Skeletal muscle tissue (tissue), 4 donors: ENCODE measurements around the gene GAS5. TPM values are rescaled to one million over a fixed set of nuclear protein-coding genes. Genes with fewer than 3 reads are reported as not detected.

ENCODE experiments used
- H3K27ac ChIP-seq: one replicate; pipeline ENCODE4 v1.7.0; 2013; ENCODE audit warnings: mild to moderate bottlenecking, low read depth, low read length, inconsistent platforms
- H3K27me3 ChIP-seq, 3 donors: one replicate each; pipeline ENCODE4 v1.7.0; 2013; ENCODE audit warnings: low read length in 3 of 3; ENCODE audit not compliant: control insufficient read depth in 3 of 3, insufficient read depth in 3 of 3
- H3K36me3 ChIP-seq, 3 donors: one replicate each; pipeline ENCODE4 v1.7.0; 2013; ENCODE audit warnings: low read length in 3 of 3; ENCODE audit not compliant: control insufficient read depth in 3 of 3, insufficient read depth in 3 of 3
- H3K4me1 ChIP-seq, 3 donors: one replicate each; pipeline ENCODE4 v1.7.0; 2013; ENCODE audit warnings: low read length in 3 of 3, mild to moderate bottlenecking in 3 of 3; ENCODE audit not compliant: control insufficient read depth in 3 of 3, insufficient read depth in 3 of 3
- H3K4me3 ChIP-seq, 3 donors: one replicate each; pipeline ENCODE4 v1.7.0; 2013; ENCODE audit warnings: low read length in 3 of 3
- H3K9ac ChIP-seq, 3 donors: one replicate each; pipeline ENCODE4 v1.7.0; 2013; ENCODE audit warnings: low read length in 3 of 3, mild to moderate bottlenecking in 3 of 3, moderate library complexity in 2 of 3, low read depth in 1 of 3
- H3K9me3 ChIP-seq, 3 donors: one replicate each; pipeline ENCODE4 v1.7.0; 2013; ENCODE audit warnings: low read length in 3 of 3; ENCODE audit not compliant: control insufficient read depth in 3 of 3
- total RNA-seq: library from RNA; depleted of rRNA; stranded (reverse); fragments of >200 nt; gene quantifications from one replicate; pipeline ENCODE4 v1.2.3, GENCODE V29; 2014
- donor health status: Osteomylitis.

GAS5 gene
- total RNA-seq, 1 donor from 2014 or later, result 743 TPM

- Histone ChIP-seq H3K36me3 (peaks cover 8 to 23% (median 18%) of the 10 kb centered on the region in 3 donors), H3K27ac (no peak overlapping the region)
Observed at GRCh38 chr1:173871091-173871490, 3.3 kb upstream of the GAS5 start.

GRCh38 chr1:173870252-173871075 is 2.7 kb upstream of the GAS5 start:
- Histone ChIP-seq H3K27me3 (no peaks in the 10 kb centered on the region), H3K36me3 (peaks cover 7 to 24% (median 21%) of the 10 kb centered on the region in 3 donors), H3K9ac (no peak overlapping the region), H3K4me3 (no peak overlapping the region), H3K4me1 (peaks cover 15 to 27% (median 27%) of the 10 kb centered on the region in 3 donors), H3K27ac (peak overlapping the region; percentile 36), H3K9me3 (no peaks in the 10 kb centered on the region)

More at GRCh38 chr1:173871091-173871490, 3.3 kb upstream of the GAS5 start:
- H3K9me3 ChIP-seq, result no peaks in the 10 kb centered on the region
- peaks cover 15 to 27% (median 24%) of the 10 kb centered on the region in 3 donors for H3K4me1 ChIP-seq
- no peak overlapping the region for H3K4me3 ChIP-seq
- H3K27me3 ChIP-seq, result no peaks in the 10 kb centered on the region
- H3K9ac ChIP-seq, result no peak overlapping the region

- peaks cover 14 to 33% (median 30%) of the 10 kb centered on the region in 3 donors for H3K36me3 ChIP-seq
- peak overlapping the region; percentile 89 for H3K27ac ChIP-seq
- peak overlapping the region; percentile 79 to 86 (median 81) for H3K9ac ChIP-seq
- peaks cover 15 to 27% (median 27%) of the 10 kb centered on the region in 3 donors for H3K4me1 ChIP-seq
- no peaks in the 10 kb centered on the region for H3K27me3 ChIP-seq
- H3K4me3 ChIP-seq, result peak overlapping the region; percentile 94 to 95 (median 95)
- no peaks in the 10 kb centered on the region for H3K9me3 ChIP-seq
Observed at GRCh38 chr1:173869021-173869359, 1.2 kb upstream of the GAS5 start.

GRCh38 chr1:173868266-173869020 is 654 bp upstream of the GAS5 start, which contains the start of gene ZBTB37:
TSS of gene ZBTB37 (plus strand) at chr1:173868380. CDS start at chr1:173870226, 1,846 bp downstream.
- peak within 1 kb of the TSS; percentile 79 to 88 (median 86) for H3K9ac ChIP-seq
- H3K4me1 ChIP-seq, result peaks cover 15 to 27% (median 27%) of the 10 kb centered on the region in 3 donors
- H3K9me3 ChIP-seq, result no peaks in the 10 kb centered on the region
- peaks cover 14 to 36% (median 32%) of the 10 kb centered on the region in 3 donors for H3K36me3 ChIP-seq
- H3K4me3 ChIP-seq, result peak within 1 kb of the TSS; percentile 94 to 95 (median 95)
- no peaks in the 10 kb centered on the region for H3K27me3 ChIP-seq
- peak within 1 kb of the TSS; percentile 89 for H3K27ac ChIP-seq

- peak overlapping the region; percentile 94 to 95 (median 95) for H3K4me3 ChIP-seq
- H3K9me3 ChIP-seq, result no peaks in the 10 kb centered on the region
- peaks cover 15 to 27% (median 27%) of the 10 kb centered on the region in 3 donors for H3K4me1 ChIP-seq
- H3K9ac ChIP-seq, result peak overlapping the region; percentile 60 to 88 (median 86)
- H3K36me3 ChIP-seq, result peaks cover 21 to 47% (median 37%) of the 10 kb centered on the region in 3 donors
- H3K27me3 ChIP-seq, result no peaks in the 10 kb centered on the region
- peak overlapping the region; percentile 89 for H3K27ac ChIP-seq
Observed at GRCh38 chr1:173867141-173867752, 542 bp downstream of the GAS5 start.

GRCh38 chr1:173866413-173867115 is 1.2 kb downstream of the GAS5 start:
- H3K36me3 ChIP-seq, result peaks cover 23 to 47% (median 44%) of the 10 kb centered on the region in 3 donors
- H3K9me3 ChIP-seq, result no peaks in the 10 kb centered on the region
- H3K4me1 ChIP-seq, result peaks cover 15 to 27% (median 27%) of the 10 kb centered on the region in 3 donors
- H3K27me3 ChIP-seq, result no peaks in the 10 kb centered on the region
- peak overlapping the region in 2 of 3 donors; percentile 17 to 57 for H3K9ac ChIP-seq
- H3K4me3 ChIP-seq, result peak overlapping the region in 2 of 3 donors; percentile 95
- peak overlapping the region; percentile 89 for H3K27ac ChIP-seq

GRCh38 chr1:173865468-173866164 is 2.2 kb downstream of the GAS5 start:
- H3K9me3 ChIP-seq, result no peaks in the 10 kb centered on the region
- H3K4me1 ChIP-seq, result peaks cover 13 to 25% (median 23%) of the 10 kb centered on the region in 3 donors
- H3K4me3 ChIP-seq, result no peak overlapping the region
- no peak overlapping the region for H3K9ac ChIP-seq
- H3K27me3 ChIP-seq, result no peaks in the 10 kb centered on the region
- H3K27ac ChIP-seq, result no peak overlapping the region
- peaks cover 23 to 44% (median 41%) of the 10 kb centered on the region in 3 donors for H3K36me3 ChIP-seq

- H3K4me3 ChIP-seq, result no peak overlapping the region
- no peak overlapping the region for H3K27ac ChIP-seq
- no peaks in the 10 kb centered on the region for H3K27me3 ChIP-seq
- no peak overlapping the region for H3K9ac ChIP-seq
- peaks cover 23 to 44% (median 35%) of the 10 kb centered on the region in 3 donors for H3K36me3 ChIP-seq
- H3K4me1 ChIP-seq, result peaks cover 12 to 24% (median 18%) of the 10 kb centered on the region in 3 donors
- no peaks in the 10 kb centered on the region for H3K9me3 ChIP-seq
Observed at GRCh38 chr1:173864179-173864867, 3.5 kb downstream of the GAS5 start.
